Measurements from ENCODE around the gene SH3PXD2A. TPM values are rescaled to one million over a fixed set of nuclear protein-coding genes. Genes with fewer than 3 reads are reported as not detected.

SH3PXD2A gene
- total and polyA plus RNA-seq, 9 of the 15 experiments (the other 6 are each of a cell fraction or from before 2014, with no cell fraction given), result 0.41 to 9.3 (median 2.5) TPM

- TF ChIP-seq CHD7 (IDR thresholded peaks at IDR 0.05; ENCODE audit: low read depth, low read length), result no peak
- TF ChIP-seq ZC3H4 (CRISPR knock-in tag; IDR thresholded peaks at IDR 0.05; ENCODE audit: borderline replicate concordance), result no peak
- no peak for TF ChIP-seq ZEB2 (IDR thresholded peaks at IDR 0.05)
- no peak for TF ChIP-seq ZNF445 (CRISPR knock-in tag; IDR thresholded peaks at IDR 0.05; ENCODE audit: low read depth)
- no peak for TF ChIP-seq FOXA3 (CRISPR knock-in tag; conservative IDR thresholded peaks at IDR 0.05 in 1 of 2, IDR thresholded peaks at IDR 0.05 in 1 of 2)
- TF ChIP-seq, protein P1, sequence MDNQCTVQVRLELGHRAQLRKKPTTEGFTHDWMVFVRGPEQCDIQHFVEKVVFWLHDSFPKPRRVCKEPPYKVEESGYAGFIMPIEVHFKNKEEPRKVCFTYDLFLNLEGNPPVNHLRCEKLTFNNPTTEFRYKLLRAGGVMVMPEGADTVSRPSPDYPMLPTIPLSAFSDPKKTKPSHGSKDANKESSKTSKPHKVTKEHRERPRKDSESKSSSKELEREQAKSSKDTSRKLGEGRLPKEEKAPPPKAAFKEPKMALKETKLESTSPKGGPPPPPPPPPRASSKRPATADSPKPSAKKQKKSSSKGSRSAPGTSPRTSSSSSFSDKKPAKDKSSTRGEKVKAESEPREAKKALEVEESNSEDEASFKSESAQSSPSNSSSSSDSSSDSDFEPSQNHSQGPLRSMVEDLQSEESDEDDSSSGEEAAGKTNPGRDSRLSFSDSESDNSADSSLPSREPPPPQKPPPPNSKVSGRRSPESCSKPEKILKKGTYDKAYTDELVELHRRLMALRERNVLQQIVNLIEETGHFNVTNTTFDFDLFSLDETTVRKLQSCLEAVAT (IDR thresholded peaks at IDR 0.05), result no peak
- TF ChIP-seq SUPT5H (IDR thresholded peaks at IDR 0.05), result no peak
- no peak for TF ChIP-seq GABPA (tag; conservative IDR thresholded peaks at IDR 0.05; ENCODE audit: low read depth)
- peak; percentile 78 to 84 for TF ChIP-seq KDM1A (IDR thresholded peaks at IDR 0.05)
- 0 out of 2 replicates have a peak, but pooled peaks have one; percentile 17 for TF ChIP-seq CHD2 (IDR thresholded peaks at IDR 0.05; ENCODE audit: low read depth, low read length)
- TF ChIP-seq RBM15 (IDR thresholded peaks at IDR 0.05; ENCODE audit: insufficient read depth, low read length), result no peak
- no peak for TF ChIP-seq TEAD2 (tag; IDR thresholded peaks at IDR 0.05)
- no peak for TF ChIP-seq FOXA1 (IDR thresholded peaks at IDR 0.05; ENCODE audit: borderline replicate concordance)
- TF ChIP-seq HMG20A (CRISPR knock-in tag; conservative IDR thresholded peaks at IDR 0.05), result no peak
- 0 out of 2 replicates have a peak, but pooled peaks have one; percentile 22 for TF ChIP-seq HLTF (IDR thresholded peaks at IDR 0.05)
- TF ChIP-seq ZNF57 (CRISPR knock-in tag; IDR thresholded peaks at IDR 0.05), result 0 out of 2 replicates have a peak, but pooled peaks have one; percentile 65
- peak; percentile 86 for TF ChIP-seq SMARCE1 (IDR thresholded peaks at IDR 0.05)
These were observed 236.6 kb downstream of the SH3PXD2A start (continued) for GRCh38 chr10:103618575-103619423.

Measured in K562 (cell line).